C4-2B (cell line): ENCODE measurements around the gene CLCA2.
A peak's percentile ranks its signal among the peaks of the same experiment; 100 is the strongest.

Experiments
- H3K27ac ChIP-seq: fragments of 450-650 bp; 2 replicates; pipeline ENCODE4 v1.5.1; 2017
- ZFX ChIP-seq: fragments of 450-650 bp; IDR thresholded peaks from 2 replicates; pipeline ENCODE4 v1.6.1; 2017
- TF ChIP-seq, protein P1 (sequence below): fragments of 450-650 bp; conservative IDR thresholded peaks from 2 replicates; pipeline ENCODE4 v1.5.1; 2017; ENCODE audit warnings: mild to moderate bottlenecking

The CLCA2 gene

GRCh38 chr1:86416343-86416742 lies 7.6 kb upstream of the CLCA2 start:
- no peak for TF ChIP-seq ZFX
- TF ChIP-seq, protein P1, sequence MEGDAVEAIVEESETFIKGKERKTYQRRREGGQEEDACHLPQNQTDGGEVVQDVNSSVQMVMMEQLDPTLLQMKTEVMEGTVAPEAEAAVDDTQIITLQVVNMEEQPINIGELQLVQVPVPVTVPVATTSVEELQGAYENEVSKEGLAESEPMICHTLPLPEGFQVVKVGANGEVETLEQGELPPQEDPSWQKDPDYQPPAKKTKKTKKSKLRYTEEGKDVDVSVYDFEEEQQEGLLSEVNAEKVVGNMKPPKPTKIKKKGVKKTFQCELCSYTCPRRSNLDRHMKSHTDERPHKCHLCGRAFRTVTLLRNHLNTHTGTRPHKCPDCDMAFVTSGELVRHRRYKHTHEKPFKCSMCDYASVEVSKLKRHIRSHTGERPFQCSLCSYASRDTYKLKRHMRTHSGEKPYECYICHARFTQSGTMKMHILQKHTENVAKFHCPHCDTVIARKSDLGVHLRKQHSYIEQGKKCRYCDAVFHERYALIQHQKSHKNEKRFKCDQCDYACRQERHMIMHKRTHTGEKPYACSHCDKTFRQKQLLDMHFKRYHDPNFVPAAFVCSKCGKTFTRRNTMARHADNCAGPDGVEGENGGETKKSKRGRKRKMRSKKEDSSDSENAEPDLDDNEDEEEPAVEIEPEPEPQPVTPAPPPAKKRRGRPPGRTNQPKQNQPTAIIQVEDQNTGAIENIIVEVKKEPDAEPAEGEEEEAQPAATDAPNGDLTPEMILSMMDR: no peak
- H3K27ac ChIP-seq: no peak overlapping the region

DNA sequence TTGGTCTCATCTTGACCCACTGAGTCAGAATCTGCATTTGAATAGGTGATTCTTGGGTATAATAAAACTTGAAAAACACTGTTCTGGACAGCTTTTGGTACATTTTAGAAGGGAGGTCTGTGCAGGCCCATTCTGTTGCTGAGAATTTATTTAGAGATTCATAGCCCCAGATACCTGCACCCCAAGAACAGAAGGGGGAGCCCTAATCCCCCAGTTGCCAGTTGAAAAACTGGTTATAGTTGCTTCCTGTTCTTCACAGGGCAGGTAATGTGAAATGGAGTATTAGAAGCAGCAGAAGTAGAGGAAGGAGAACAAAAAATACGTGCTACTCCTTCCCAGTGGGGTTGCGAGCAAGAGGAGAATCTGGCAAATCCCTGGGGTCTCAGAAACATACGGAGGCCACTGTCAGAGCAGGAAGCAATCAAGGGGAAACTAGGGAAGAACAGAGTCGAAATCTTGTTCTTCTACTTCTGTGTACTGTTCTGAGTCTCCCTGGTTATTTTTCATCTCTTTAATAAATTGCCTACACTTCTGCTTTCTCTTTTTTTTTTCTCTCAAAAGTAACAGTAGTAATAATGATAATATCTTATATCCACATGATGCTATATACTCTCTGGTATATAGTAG lies 4.6 kb upstream of the CLCA2 start:
- TF ChIP-seq ZFX: no peak
- TF ChIP-seq, protein P1: peak; percentile 87
- no peak overlapping the region for H3K27ac ChIP-seq

- H3K27ac ChIP-seq: no peak overlapping the region
- TF ChIP-seq ZFX: no peak
- TF ChIP-seq, protein P1: no peak
Measured at GRCh38 chr1:86421601-86422280, 2.2 kb upstream of the CLCA2 start.

DNA sequence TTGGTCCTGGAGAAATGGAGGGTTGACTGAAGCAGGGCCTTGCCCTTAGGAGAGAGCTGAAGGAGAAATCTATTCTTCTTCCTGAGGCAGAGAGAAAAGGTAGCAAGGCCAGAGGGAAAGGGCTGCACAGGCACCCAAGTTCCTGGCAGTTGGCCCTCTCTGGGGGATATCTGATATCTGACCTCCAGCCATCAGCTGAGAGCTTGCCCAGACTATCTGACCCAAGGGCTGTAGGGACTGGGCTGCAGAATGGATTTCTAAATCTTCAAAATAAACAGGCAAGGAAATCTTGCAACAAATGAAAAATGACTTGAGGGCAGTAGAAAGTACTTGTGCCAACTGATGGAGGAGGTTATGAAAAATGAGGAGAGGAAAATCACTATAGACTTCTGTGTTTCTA lies 498 bp upstream of the CLCA2 start:
- H3K27ac ChIP-seq: no peak overlapping the region
- TF ChIP-seq, protein P1: no peak
- TF ChIP-seq ZFX: no peak

- H3K27ac ChIP-seq: no peak overlapping the region
- TF ChIP-seq ZFX: no peak
- TF ChIP-seq, protein P1: no peak
Measured at GRCh38 chr1:86429122-86429725, 5.3 kb downstream of the CLCA2 start.

DNA sequence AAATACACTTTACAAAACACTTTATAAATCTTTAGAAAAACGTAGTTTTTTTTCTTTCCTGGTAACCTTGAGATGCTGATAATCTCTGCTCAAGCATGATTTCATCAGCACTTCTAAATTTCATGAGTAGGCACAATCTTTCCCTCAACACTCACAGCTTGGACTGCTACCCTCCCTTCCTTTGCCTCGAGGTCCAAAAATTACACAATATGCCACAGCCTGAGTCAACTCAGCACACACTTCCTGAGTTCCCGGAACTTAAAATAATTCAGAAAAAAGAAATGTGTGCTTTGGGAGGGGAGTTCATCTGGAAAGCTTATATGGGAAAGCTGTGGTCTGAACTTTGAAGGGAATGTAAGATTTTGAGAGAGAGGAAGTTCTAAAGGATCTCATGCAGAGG lies 5.9 kb downstream of the CLCA2 start:
- H3K27ac ChIP-seq: no peak overlapping the region
- TF ChIP-seq ZFX: no peak
- TF ChIP-seq, protein P1: no peak

DNA sequence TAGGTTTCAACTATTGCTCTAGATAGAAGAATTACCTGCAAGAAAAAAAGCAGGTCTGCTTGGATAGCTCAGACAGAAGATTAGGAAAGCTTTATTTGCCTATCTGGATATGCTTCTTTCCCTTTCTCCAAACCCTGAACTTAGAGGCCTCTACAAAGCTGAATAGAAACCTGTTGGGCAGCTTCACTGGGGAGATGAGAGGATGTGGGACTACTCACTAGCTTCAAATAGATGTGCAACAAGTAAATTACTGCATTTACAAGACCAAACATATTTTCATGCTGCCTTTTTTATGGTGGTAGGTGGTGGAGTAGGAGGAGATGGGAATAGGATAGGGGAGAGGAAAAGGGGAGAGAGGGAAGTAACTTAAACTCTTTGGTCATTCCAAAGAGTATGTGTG lies 6.4 kb downstream of the CLCA2 start:
- no peak for TF ChIP-seq ZFX
- TF ChIP-seq, protein P1: no peak
- no peak overlapping the region for H3K27ac ChIP-seq
